Right lobe of liver (tissue), 4 donors: ENCODE results near the gene SAG.

ENCODE experiments used
- POLR2A ChIP-seq: fragments of 450-650 bp; IDR thresholded peaks from one replicate; pipeline ENCODE4 v1.6.1; 2017; ENCODE audit warnings: antibody characterized with exemption, mild to moderate bottlenecking
- TF ChIP-seq, protein P1 (sequence below), 4 donors: fragments of 200-600 bp in 3 of 4; fragments of 450-650 bp in 1 of 4; IDR thresholded peaks; one replicate each; pipeline versions ENCODE4 v1.5.1 to v1.8.0; 2016 to 2022; ENCODE audit warnings: antibody characterized with exemption in 4 of 4, mild to moderate bottlenecking in 2 of 4
- donor health status: DM: no; HTN: no; CAD: no.
- donor health status: DM: no; HTN: no; CAD: no.
- donor health status: DM: no; HTN: yes; CAD: no.

- TF ChIP-seq, protein P1, sequence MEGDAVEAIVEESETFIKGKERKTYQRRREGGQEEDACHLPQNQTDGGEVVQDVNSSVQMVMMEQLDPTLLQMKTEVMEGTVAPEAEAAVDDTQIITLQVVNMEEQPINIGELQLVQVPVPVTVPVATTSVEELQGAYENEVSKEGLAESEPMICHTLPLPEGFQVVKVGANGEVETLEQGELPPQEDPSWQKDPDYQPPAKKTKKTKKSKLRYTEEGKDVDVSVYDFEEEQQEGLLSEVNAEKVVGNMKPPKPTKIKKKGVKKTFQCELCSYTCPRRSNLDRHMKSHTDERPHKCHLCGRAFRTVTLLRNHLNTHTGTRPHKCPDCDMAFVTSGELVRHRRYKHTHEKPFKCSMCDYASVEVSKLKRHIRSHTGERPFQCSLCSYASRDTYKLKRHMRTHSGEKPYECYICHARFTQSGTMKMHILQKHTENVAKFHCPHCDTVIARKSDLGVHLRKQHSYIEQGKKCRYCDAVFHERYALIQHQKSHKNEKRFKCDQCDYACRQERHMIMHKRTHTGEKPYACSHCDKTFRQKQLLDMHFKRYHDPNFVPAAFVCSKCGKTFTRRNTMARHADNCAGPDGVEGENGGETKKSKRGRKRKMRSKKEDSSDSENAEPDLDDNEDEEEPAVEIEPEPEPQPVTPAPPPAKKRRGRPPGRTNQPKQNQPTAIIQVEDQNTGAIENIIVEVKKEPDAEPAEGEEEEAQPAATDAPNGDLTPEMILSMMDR (IDR thresholded peaks at IDR 0.05), result no peak
- TF ChIP-seq POLR2A, result no peak
Measured at GRCh38 chr2:233362742-233363141, 55.1 kb downstream of the SAG start.
